HG03442 (cell line): ENCODE results near the gene SMLR1.

Experiments
- ATAC-seq: cut with Tn5 transposase; IDR thresholded peaks from one replicate; pipeline ENCODE4 v1.9.1; 2021; ENCODE audit warnings: mild to moderate bottlenecking, moderate library complexity; ENCODE audit not compliant: unreplicated experiment

The SMLR1 gene

DNA sequence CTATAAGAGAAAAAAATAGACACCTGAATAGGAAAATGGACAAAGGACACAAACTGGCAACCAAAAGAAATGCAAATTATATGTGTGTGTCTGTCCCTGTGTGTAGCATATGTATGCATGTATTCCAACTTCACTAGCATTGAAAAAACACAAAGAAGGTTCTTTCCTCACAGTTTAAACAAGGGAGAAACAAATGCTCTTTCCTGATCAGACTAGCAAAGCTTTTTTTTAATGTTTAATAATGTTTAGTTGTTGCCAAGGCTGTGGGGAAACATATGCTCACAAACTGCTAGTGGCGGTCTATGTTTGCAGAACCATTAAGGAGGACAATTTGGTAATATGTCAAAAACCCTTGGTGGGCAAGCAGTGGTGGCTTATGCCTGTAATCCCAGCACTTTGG, 22.4 kb downstream of the SMLR1 start:
- no peak for ATAC-seq

DNA sequence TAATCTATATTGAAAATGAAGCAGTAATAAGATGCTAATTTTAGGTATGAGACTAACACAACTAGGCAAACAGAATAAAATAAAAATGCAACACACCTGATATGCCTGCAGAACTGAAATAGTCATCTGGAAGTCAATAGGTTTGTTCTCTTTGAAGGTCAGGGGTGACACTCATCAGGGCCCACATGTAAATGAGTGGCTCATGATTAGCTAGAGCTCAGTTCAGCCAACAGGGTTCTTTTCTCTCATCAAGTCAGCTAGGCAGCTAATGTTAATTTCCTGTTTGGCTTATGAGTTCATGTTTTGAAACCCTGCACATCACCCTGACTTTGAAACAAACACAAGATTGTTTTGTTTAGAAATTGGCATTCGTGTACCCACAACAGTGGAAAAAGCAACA, 23.8 kb downstream of the SMLR1 start:
- no peak for ATAC-seq

DNA sequence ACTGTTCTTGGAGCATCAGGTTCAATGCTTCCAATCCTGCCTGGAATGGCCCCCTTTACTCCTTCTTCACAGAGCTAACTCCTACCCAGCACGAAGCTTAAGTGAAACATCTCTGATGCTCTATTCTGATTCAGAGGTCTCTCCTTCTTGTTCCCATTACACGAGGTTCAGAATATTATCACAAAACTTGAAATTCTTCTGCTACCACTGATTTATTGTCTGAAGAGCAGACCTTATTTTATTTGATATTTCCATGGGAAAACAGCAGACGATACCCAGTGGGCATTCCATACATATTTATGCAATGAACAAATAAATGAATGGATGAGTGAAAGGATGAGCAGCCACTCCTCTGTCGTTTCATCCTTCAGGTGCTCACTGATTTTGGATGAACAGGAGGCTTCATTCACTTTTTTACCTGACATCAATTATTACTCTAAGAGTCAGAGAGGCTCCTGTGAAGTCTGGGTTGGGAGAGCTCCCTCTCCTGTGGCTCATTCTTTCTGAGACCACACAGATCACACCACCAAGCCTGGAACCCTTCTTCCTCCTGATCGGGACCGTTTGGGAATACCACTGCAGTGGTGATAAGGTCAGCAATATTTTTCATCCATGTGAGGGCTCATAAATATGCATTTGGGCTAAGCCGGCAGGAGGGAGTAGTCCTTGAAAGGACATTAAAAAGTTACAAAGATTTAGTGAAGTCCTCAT, 25.8 kb downstream of the SMLR1 start:
- no peak for ATAC-seq

DNA sequence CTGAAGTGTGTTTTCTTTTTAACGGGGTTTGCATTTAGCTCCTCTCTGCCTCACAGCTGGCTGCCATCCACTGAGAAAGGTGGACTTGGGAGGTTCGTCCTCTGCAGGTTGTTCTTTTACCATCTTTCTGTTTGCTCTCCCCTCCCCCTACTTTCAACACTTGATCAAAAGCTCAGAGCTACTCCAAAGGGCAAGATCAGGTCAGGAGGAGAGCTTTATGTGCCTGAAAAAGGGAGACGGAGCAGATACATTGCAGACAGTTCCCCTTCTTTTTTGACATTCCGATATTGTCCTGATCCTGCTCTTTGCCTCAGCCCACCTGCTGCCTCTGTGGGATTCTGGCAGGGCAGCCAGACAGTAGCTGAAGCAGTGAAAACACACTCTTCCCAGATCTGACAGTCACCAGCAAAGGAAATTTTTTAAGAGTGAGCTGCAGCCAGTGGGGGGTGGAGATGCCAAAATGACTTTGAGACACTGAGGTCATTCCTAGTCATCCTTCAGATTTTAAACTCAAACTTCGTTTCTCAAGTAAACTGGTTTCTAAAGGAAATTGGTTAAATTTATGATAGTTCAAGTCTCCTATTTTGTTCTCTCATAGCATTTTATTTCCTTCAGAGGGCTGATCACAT, 26.5 kb downstream of the SMLR1 start:
- no peak for ATAC-seq

DNA sequence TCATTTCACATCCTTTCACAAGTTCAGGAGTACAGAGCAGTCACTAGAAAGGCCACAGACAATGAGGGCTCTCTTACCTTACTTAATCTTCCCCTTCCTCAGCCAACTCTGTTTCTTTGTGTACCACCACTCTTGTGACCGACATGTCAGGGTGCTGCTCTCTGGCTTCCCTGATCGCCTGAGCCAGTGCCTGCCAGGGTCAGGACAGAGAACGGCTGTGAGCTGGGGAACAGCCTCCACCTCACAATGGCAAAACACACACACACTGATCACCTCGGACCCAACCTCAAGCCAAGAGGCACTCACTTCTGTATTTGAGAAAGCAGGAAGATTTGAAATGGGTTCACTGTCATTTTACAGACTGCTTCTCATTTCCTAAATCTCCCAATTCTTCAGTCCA, 30.8 kb downstream of the SMLR1 start:
- ATAC-seq = no peak

DNA sequence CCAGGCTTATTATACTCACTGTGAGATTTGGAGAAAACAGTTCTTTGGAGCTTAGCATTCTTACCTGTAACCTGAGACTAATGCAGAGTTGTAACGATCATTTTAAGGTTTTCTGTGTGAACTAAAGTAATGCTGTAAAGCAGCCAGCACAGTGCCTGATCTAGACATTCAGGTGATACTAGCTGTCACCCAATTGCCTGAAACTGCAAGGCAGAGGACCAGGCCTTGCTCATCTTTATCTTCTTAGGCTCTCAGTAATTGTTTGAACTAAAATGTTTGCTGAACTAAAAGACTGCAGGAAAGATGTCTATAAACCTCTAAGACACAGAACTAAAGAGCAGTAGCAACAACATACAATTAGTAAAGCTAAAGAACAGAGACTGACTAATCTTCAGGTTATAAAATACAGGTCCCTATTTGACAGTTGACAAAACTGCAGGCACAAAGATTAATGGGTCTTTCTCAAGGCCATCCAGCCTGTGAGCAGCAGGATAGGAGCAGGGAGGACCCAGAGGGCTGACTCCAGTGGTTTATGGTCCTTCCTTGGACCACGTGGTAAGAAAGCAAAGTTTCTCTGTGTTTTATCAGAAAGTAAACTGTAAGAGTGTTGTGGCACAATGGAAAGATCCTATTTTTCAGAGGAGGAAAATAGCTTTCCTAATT, 31.4 kb downstream of the SMLR1 start:
- no peak for ATAC-seq

DNA sequence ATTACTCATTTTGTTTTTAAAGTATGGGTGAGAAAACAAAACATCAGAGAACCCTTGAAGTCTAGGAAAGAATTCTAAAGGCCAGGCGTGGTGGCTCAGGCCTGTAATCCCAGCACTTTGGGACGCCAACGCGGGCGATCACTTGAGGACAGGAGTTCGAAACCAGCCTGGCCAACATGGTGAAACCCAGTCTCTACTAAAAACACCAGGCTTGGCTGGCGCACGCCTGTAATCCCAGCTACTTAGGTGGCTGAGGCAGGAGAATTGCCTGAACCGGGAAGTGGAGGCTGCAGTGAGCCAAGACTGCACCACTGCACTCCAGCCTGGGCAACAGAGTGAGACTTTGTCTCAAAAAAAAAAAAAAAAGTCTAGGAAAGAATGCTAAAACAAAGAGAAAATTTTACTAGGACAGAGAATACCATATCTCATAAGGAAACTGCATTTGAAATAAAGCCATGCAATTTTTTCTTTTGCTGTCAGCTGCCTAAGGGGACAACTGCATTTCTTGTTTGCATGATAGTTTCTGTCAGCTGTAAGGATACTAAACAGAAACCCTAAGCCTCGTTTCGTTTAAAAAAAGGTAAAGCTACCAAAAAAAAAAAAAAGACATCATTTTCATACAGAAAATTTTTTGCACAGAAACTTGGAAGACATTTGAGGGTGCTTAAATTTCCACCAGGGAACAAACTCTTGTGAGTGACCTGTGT, 32.1 kb downstream of the SMLR1 start:
- ATAC-seq = no peak

DNA sequence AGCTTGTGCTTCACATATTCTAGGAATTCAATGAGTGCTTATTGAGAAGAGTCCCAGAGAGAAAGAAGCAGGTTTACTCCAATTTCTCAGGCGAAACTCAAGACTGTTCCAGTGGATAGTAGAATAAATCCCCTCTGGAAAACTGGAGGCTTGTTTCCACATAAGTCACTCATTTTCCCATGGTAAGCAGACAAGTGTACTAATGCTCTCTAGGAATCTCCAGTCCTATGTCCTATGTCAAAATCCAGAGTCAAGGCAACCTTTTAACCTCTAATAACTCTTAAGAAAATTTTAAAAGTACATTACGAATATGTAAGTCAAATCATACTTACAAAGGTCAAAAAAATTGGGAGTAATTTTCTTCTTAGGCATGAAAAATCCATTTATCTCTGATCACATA, 35.2 kb downstream of the SMLR1 start:
- no peak for ATAC-seq

DNA sequence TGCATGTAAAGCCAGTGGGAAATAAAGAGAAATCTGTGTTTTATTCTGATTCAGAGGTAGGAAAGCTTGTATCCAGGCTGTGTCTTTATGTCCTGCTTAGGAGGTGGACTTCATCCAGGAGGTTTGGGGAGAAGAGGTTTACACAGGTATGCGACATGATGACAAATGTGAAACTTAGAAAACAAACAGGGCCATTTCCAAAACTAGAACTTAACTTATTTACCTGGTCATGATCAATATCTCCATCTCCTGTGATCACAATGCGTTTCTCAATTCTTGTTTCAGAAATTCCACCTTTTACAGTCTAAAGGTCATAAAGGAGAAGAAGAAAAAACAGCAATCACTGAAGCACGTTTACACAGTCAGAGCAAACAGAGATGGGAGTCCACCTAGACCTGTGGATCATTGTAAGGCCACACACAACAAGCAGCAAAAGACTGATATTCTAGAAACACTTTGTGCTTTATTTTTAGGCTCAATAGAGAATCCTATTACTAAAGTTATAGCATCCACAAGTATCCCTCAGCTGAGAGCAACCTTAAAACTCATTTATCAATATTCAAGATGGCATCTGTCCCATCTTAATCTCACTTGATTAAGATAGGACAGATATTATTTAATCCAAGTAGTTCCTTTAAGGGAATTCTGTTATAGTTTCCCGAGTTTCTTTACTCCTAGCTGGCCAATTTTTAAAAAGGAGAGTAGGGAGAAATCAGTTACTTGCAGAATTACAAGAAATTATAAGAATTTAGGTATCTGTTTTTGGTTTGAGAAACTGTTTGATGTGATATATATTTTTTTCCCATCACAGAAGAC, 36.4 kb downstream of the SMLR1 start:
- no peak for ATAC-seq

DNA sequence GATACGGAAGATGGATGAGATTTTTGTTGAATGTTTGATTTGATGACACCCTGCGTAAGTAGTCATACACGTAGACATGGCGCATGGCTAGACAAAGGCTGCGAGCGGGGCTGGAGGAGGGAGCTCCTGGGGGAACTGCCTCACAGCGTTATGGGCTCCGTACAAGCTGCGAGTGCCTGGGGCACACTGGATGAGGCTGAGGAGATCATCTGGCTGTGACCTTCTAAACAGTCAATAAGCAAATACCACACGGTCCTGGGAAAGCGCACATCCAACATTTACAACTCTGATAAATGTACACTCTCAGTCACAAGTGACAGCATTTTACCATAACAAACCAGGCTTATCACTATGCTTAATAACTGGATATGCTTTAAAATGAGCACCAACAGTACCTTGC, 37.1 kb downstream of the SMLR1 start:
- ATAC-seq = no peak

DNA sequence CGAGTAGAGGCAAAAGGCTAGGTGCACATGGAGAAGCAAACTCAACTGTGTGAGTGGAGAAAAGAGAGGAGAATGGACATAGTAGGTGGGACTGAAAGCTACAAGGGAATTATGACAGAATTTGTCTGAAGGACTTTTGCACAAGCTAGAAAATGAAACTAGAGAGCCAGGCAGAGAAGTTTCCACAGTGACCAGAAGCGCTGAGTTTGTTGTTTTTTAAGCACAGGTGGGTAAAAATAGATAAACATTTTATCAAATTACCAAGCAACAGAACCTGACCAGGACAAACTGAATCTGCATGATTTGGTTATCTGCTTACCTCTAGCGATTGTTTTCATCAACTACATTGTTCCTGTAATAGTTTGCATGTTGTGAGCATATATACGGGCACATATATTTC, 38.6 kb downstream of the SMLR1 start:
- no peak for ATAC-seq

DNA sequence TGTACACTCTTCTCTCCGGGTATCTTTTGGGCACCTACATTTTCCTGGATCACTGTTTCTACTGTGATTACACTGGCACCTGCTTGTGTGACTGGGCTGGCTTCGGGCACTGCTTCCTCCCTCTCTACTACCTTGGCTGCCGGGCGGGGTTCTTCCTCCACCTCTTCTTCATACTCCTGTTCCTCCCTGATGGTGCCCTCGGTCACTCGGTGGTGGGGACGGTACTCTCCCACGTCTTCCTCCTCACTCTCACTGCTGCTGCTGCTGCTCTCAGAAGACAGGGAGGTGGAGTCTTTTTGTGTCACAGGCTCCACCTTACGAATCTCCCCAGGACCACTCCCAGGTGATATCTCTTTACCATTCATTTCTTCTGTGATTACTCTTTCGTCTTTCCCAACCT, 42.5 kb downstream of the SMLR1 start:
- no peak for ATAC-seq

DNA sequence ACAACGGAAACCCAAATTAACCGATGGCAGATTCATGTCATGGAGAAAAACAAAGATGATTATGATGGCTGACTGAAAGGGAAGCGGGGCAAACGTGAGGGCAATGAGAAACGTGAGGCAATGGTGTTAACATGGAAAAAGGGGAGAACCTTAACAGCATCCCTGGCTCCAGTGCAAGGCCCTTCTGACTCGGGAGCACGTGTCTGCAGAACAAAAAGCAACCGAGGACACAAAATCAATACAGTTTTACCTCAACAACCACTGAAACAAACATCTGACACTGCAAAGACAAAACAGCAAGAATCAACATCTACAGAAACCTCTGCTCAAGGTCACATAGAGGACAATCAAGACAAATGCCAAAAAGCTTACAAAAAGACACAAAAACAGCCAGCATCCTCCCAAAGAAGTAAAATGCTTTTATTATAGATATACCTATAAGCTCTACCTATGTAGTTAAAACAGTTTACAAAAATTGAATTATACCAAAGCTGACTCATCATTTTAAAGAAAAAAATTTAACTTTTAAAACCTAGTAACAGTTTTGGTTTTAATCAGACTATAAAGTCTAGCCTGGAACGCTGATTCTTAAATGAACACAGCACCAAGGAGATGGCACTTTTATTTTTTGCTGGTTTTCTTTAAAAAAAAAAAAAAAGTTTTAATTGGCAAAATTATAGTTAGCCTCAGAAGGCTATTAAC, 43.1 kb downstream of the SMLR1 start:
- ATAC-seq = no peak

DNA sequence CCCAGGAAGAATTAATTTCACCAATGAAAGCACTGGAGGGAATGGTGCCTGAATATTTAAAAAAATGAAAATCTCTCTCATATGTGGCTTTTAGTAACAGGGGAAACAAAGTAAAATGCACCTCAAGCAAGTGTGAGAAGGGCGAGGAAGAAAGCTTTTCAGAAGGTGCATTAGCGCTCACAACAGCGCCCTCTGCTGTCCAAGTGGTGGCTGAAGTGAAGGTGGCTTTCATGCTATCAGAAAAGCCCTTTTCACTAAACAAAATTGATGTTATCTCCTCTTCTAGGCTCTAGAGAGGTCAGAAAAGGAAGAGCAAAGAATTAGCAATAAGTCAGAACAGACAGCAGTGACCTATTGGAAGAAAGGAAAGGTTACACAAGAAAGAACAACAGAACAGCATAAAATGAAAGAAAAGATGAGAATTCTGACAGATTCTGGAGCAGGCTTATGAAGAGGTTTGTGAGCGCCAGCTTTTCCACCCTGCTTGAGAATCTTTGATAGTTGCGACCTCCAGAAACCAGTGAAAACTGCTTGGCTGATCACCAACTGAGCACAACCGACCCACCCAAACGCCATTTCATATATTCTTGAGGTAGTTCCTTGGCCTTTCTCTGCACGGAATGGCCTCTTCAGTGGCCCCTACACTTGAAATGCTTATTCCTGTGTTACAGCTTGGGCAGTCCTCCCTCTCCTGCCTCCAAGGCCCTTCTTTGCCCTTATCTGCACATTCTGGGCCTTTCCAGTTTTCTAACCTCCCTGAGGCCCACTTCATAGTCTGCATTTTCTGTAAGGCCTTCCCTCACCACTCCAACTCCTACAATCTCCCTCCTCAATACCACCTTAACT, 45.3 kb downstream of the SMLR1 start:
- peak; percentile 70 for ATAC-seq

DNA sequence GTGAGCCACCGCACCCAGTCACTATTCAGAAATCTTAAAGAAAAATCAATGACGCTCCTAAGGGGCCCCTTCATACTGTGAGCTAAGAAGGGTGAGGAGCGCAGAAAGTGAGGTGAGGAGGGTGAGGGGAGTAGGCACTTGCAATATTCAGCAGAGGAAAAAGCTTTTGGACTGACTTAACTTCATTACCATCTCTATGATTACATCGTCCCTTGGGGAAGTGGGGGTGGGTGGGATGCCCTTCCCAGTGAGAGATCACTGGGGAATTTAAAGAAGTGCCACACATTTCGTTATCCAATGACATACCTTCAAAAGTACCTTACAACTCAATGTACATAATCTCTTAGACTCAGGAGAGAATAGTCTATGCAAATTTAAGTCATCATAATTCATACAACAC, 46.5 kb downstream of the SMLR1 start:
- ATAC-seq = no peak

DNA sequence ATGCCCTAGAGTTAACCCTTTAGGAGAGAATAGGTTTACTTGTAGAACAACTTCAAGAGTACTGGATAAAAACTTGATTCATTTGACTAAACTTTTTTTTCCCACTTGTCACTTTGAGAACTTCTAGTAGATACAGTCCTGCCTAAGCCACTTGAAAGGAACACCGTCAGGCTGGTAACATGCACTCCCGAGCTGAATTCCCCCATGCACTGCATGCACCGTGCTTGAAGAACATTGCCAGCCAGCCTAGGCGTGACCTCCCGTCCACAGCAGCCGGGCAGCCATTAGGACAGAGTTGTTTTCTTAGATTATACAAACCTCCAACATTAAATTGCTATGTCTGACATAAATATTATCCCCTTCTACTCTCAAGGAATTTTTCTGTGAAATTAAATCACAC, 52.6 kb downstream of the SMLR1 start:
- ATAC-seq = no peak

DNA sequence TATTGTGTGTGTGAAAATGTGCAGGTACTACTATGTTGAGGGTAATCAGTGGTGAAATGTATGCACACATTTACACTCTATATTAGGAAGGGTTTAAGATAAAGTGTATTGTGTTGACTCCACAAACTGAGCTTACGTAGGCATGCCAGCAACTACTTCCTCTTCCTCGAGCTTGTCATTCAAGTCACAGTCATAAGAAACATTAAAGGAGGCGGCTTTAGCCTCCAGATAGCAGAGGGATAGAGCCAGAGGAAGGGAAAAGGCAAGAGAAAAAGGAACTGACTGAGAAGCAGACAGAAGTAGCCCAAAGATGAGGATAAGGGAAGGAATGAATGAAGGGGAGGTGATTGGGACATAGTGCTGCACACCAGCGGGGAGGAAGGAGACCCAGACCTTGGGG, 55.2 kb downstream of the SMLR1 start:
- ATAC-seq = no peak

DNA sequence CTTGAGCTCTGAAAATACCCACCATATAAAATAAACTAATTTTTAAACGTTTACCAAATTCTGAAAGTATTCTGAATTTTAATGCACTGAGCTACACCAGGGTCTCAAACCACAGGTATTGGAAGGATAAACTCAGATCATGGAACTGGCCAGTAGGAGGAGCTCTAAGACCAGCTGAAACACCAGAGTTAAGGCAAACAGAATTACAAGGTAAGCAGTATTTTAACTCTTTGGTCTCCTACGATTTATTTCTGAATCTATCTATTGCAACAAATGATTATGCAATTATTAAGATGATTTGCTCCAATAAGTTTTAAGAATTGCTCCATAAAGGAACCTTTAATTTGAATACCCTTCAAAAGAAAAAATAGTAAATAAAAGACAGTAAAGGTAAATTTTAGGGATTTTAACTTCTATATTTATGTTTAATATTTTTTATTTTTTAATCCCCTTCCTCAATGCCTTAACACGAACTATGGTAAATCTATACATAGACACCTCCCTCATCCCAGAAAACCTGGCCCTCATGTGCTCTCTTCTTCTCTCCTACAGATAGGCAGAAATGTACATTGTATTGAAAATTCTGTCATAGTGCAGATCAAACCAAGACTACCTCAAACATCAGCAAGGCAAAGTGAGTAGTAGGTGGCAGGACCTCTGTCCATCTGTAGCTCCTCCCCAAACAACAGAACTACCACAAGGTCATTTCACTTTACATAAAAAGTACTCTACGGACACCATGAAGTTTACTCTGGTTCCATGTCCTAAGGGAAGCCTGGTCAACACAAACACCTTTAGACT, 58.4 kb downstream of the SMLR1 start:
- peak; percentile 96 for ATAC-seq
